ENCODE measurements around the gene EPHA6.

EPHA6 gene

GRCh38 chr3:97646932-97647331 is 832.5 kb downstream of the EPHA6 start:
- no peak for DNase-seq (ENCODE audit: low spot score)

- no peak for DNase-seq (ENCODE audit: low spot score)
Measured at GRCh38 chr3:97647441-97647982, 833.1 kb downstream of the EPHA6 start.

GRCh38 chr3:97655971-97656370 is 841.6 kb downstream of the EPHA6 start:
- DNase-seq (ENCODE audit: low spot score), result no peak

- no peak for DNase-seq (ENCODE audit: low spot score)
Measured at GRCh38 chr3:97656638-97657037, 842.2 kb downstream of the EPHA6 start.

GRCh38 chr3:97658668-97659285 is 844.4 kb downstream of the EPHA6 start:
- DNase-seq (ENCODE audit: low spot score), result peak; percentile 45

GRCh38 chr3:97662264-97662663 is 847.9 kb downstream of the EPHA6 start:
- DNase-seq (ENCODE audit: low spot score), result no peak

GRCh38 chr3:97662762-97663161 is 848.4 kb downstream of the EPHA6 start:
- no peak for DNase-seq (ENCODE audit: low spot score)

GRCh38 chr3:97665896-97666295 is 851.5 kb downstream of the EPHA6 start:
- DNase-seq (ENCODE audit: low spot score), result no peak

- DNase-seq (ENCODE audit: low spot score), result no peak
Measured at GRCh38 chr3:97670952-97671351, 856.6 kb downstream of the EPHA6 start.

GRCh38 chr3:97673357-97673997 is 859.1 kb downstream of the EPHA6 start:
- DNase-seq (ENCODE audit: low spot score), result no peak

- no peak for DNase-seq (ENCODE audit: low spot score)
Measured at GRCh38 chr3:97674461-97674860, 860.1 kb downstream of the EPHA6 start.

- DNase-seq (ENCODE audit: low spot score), result no peak
Measured at GRCh38 chr3:97680210-97680609, 865.8 kb downstream of the EPHA6 start.

- DNase-seq (ENCODE audit: low spot score), result no peak
Measured at GRCh38 chr3:97680696-97681095, 866.3 kb downstream of the EPHA6 start.

- no peak for DNase-seq (ENCODE audit: low spot score)
Measured at GRCh38 chr3:97684490-97684889, 870.1 kb downstream of the EPHA6 start.

GRCh38 chr3:97686258-97686657 is 871.9 kb downstream of the EPHA6 start:
- DNase-seq (ENCODE audit: low spot score), result no peak

GRCh38 chr3:97687734-97688133 is 873.3 kb downstream of the EPHA6 start:
- no peak for DNase-seq (ENCODE audit: low spot score)

GRCh38 chr3:97689111-97689510 is 874.7 kb downstream of the EPHA6 start:
- no peak for DNase-seq (ENCODE audit: low spot score)

GRCh38 chr3:97689962-97690361 is 875.6 kb downstream of the EPHA6 start:
- no peak for DNase-seq (ENCODE audit: low spot score)

- DNase-seq (ENCODE audit: low spot score), result no peak
Measured at GRCh38 chr3:97691354-97691753, 877.0 kb downstream of the EPHA6 start.

- DNase-seq (ENCODE audit: low spot score), result no peak
Measured at GRCh38 chr3:97692389-97692788, 878.0 kb downstream of the EPHA6 start.

GRCh38 chr3:97692831-97693230 is 878.4 kb downstream of the EPHA6 start:
- no peak for DNase-seq (ENCODE audit: low spot score)

GRCh38 chr3:97694876-97695275 is 880.5 kb downstream of the EPHA6 start:
- no peak for DNase-seq (ENCODE audit: low spot score)

- no peak for DNase-seq (ENCODE audit: low spot score)
Measured at GRCh38 chr3:97698691-97699090, 884.3 kb downstream of the EPHA6 start.

- no peak for DNase-seq (ENCODE audit: low spot score)
Measured at GRCh38 chr3:97699889-97700288, 885.5 kb downstream of the EPHA6 start.

Data from pons (tissue), 1 donor.